Astrocyte (in vitro differentiated cells and primary cell): ENCODE measurements around the gene SPTAN1. TPM values are rescaled to one million over a fixed set of nuclear protein-coding genes. Genes with fewer than 3 reads are reported as not detected.

Experiments used
- DNase-seq: peaks from one replicate; pipeline ENCODE4 v3.0.0-alpha.2; 2010; ENCODE audit warnings: low read depth
- FAIRE-seq: peaks from 2 replicates; lab custom pipeline; 2011; peaks lifted over from hg19 to GRCh38; lab: Jason Lieb, UNC
- H2AFZ ChIP-seq: 2 replicates; pipeline ENCODE4 v1.6.0; 2012; ENCODE audit warnings: low read depth, low read length, inconsistent platforms
- H3K27ac ChIP-seq: 2 replicates; pipeline ENCODE4 v1.5.1; 2011; ENCODE audit warnings: low read depth, low read length, inconsistent platforms
- H3K27me3 ChIP-seq: 2 replicates; pipeline ENCODE4 v1.6.0; 2011; ENCODE audit warnings: low read length, inconsistent platforms; ENCODE audit not compliant: insufficient read depth
- H3K36me3 ChIP-seq: 2 replicates; pipeline ENCODE4 v1.5.1; 2011; ENCODE audit warnings: low read length, inconsistent platforms; ENCODE audit not compliant: insufficient read depth
- H3K4me1 ChIP-seq: 2 replicates; pipeline ENCODE4 v1.5.1; 2011; ENCODE audit warnings: low read length, inconsistent platforms; ENCODE audit not compliant: insufficient read depth
- H3K4me2 ChIP-seq: 2 replicates; pipeline ENCODE4 v1.6.0; 2012; ENCODE audit warnings: low read length, inconsistent platforms
- H3K4me3 ChIP-seq: 2 replicates; pipeline ENCODE4 v1.5.1; 2011; ENCODE audit warnings: low read depth, mild to moderate bottlenecking, low read length, inconsistent platforms; ENCODE audit not compliant: insufficient read depth
- H3K79me2 ChIP-seq: 2 replicates; pipeline ENCODE4 v1.6.0; 2012; ENCODE audit warnings: mild to moderate bottlenecking, low read length, inconsistent platforms; ENCODE audit not compliant: insufficient read depth
- H3K9ac ChIP-seq: 2 replicates; pipeline ENCODE4 v1.6.0; 2012; ENCODE audit warnings: mild to moderate bottlenecking, low read length, inconsistent platforms
- H3K9me3 ChIP-seq: 2 replicates; pipeline ENCODE4 v1.5.1; 2012; ENCODE audit warnings: low read depth, mild to moderate bottlenecking, low read length, inconsistent platforms; ENCODE audit not compliant: insufficient read depth
- H4K20me1 ChIP-seq: 2 replicates; pipeline ENCODE4 v1.6.0; 2012; ENCODE audit warnings: low read length, inconsistent platforms; ENCODE audit not compliant: insufficient read depth
- H3K27ac Mint-ChIP-seq: one replicate; pipeline ENCODE4 v1.8.0; 2021; ENCODE audit warnings: mild to moderate bottlenecking, mixed read lengths; ENCODE audit not compliant: unreplicated experiment
- H3K27me3 Mint-ChIP-seq: one replicate; pipeline ENCODE4 v1.8.0; 2021; ENCODE audit warnings: low read depth, mixed read lengths; ENCODE audit not compliant: unreplicated experiment
- H3K36me3 Mint-ChIP-seq: one replicate; pipeline ENCODE4 v1.8.0; 2021; ENCODE audit warnings: low read depth, mixed read lengths; ENCODE audit not compliant: unreplicated experiment
- H3K4me1 Mint-ChIP-seq: one replicate; pipeline ENCODE4 v1.8.0; 2021; ENCODE audit warnings: low read depth, mixed read lengths; ENCODE audit not compliant: unreplicated experiment
- H3K4me3 Mint-ChIP-seq: one replicate; pipeline ENCODE4 v1.8.0; 2021; ENCODE audit warnings: mild to moderate bottlenecking, moderate library complexity, mixed read lengths; ENCODE audit not compliant: unreplicated experiment
- H3K9me3 Mint-ChIP-seq: one replicate; pipeline ENCODE4 v1.8.0; 2021; ENCODE audit warnings: mild to moderate bottlenecking, mixed read lengths; ENCODE audit not compliant: unreplicated experiment
- CTCF ChIP-seq: IDR thresholded peaks from 2 replicates; pipeline ENCODE4 v1.5.1; 2011; ENCODE audit warnings: low read depth, mild to moderate bottlenecking, inconsistent platforms, low read length, moderate library complexity; ENCODE audit not compliant: insufficient read depth
- EZH2 ChIP-seq: IDR thresholded peaks from 2 replicates; pipeline ENCODE4 v1.6.1; 2012; ENCODE audit warnings: mild to moderate bottlenecking, low read length, inconsistent platforms; ENCODE audit not compliant: insufficient read depth
- total RNA-seq: library from RNA; stranded (reverse); gene quantifications from 2 replicates; pipeline ENCODE4 v1.2.1, GENCODE V29; 2021

Gene SPTAN1
- total RNA-seq, 1 donor from 2014 or later = 604 TPM

- no peak overlapping the region for H3K4me2 ChIP-seq
- H3K4me3 Mint-ChIP-seq = no peak overlapping the region
- H3K4me1 ChIP-seq = no peaks in the 10 kb centered on the region
- no peaks in the 10 kb centered on the region for H3K9me3 ChIP-seq
- no peaks in the 10 kb centered on the region for H3K4me1 Mint-ChIP-seq
- H3K27ac Mint-ChIP-seq = no peak overlapping the region
- FAIRE-seq (no peak), DNase-seq (no peak)
- H3K79me2 ChIP-seq = no peaks in the 10 kb centered on the region
- H4K20me1 ChIP-seq = no peaks in the 10 kb centered on the region
- H3K27me3 ChIP-seq = no peaks in the 10 kb centered on the region
- TF ChIP-seq EZH2 (no peak), CTCF (no peak)
- H3K27me3 Mint-ChIP-seq = no peaks in the 10 kb centered on the region
- no peaks in the 10 kb centered on the region for H3K9me3 Mint-ChIP-seq
- H2AFZ ChIP-seq = no peak overlapping the region
- H3K9ac ChIP-seq = no peak overlapping the region
- no peak overlapping the region for H3K4me3 ChIP-seq
- no peak overlapping the region for H3K27ac ChIP-seq
- peaks cover 17% of the 10 kb centered on the region for H3K36me3 Mint-ChIP-seq
- H3K36me3 ChIP-seq = peaks cover 9% of the 10 kb centered on the region
Observed at GRCh38 chr9:128512820-128513219, 39.6 kb upstream of the SPTAN1 start.

- no peak overlapping the region for H3K4me3 Mint-ChIP-seq
- no peak overlapping the region for H3K4me3 ChIP-seq
- no peaks in the 10 kb centered on the region for H4K20me1 ChIP-seq
- DNase-seq (no peak), FAIRE-seq (no peak)
- peaks cover 10% of the 10 kb centered on the region for H3K36me3 ChIP-seq
- peaks cover 11% of the 10 kb centered on the region for H3K4me1 ChIP-seq
- no peak overlapping the region for H2AFZ ChIP-seq
- no peak overlapping the region for H3K4me2 ChIP-seq
- no peak for TF ChIP-seq CTCF
- H3K9ac ChIP-seq = no peak overlapping the region
- peaks cover 11% of the 10 kb centered on the region for H3K4me1 Mint-ChIP-seq
- H3K27me3 Mint-ChIP-seq = no peaks in the 10 kb centered on the region
- no peaks in the 10 kb centered on the region for H3K79me2 ChIP-seq
- H3K9me3 ChIP-seq = no peaks in the 10 kb centered on the region
- no peaks in the 10 kb centered on the region for H3K27me3 ChIP-seq
- no peaks in the 10 kb centered on the region for H3K9me3 Mint-ChIP-seq
- H3K27ac ChIP-seq = no peak overlapping the region
- H3K36me3 Mint-ChIP-seq = peaks cover 24% of the 10 kb centered on the region
- no peak overlapping the region for H3K27ac Mint-ChIP-seq
Observed at GRCh38 chr9:128521956-128522355, 30.4 kb upstream of the SPTAN1 start.

- Histone ChIP-seq H2AFZ (no peak overlapping the region), H4K20me1 (no peaks in the 10 kb centered on the region), H3K79me2 (no peaks in the 10 kb centered on the region), H3K4me3 (no peak overlapping the region), H3K27ac (no peak overlapping the region), H3K36me3 (peaks cover 17% of the 10 kb centered on the region), H3K4me1 (peaks cover 11% of the 10 kb centered on the region), H3K4me2 (peak overlapping the region; percentile 40), H3K9me3 (no peaks in the 10 kb centered on the region), H3K9ac (peak overlapping the region; percentile 21), H3K27me3 (no peaks in the 10 kb centered on the region)
- DNase-seq = peak; percentile 29
- H3K27ac Mint-ChIP-seq = no peak overlapping the region
- no peaks in the 10 kb centered on the region for H3K27me3 Mint-ChIP-seq
- TF ChIP-seq CTCF (no peak), EZH2 (no peak)
- peaks cover 18% of the 10 kb centered on the region for H3K36me3 Mint-ChIP-seq
- no peak overlapping the region for H3K4me3 Mint-ChIP-seq
- H3K9me3 Mint-ChIP-seq = no peaks in the 10 kb centered on the region
- H3K4me1 Mint-ChIP-seq = peaks cover 12% of the 10 kb centered on the region
- FAIRE-seq = no peak
Observed at GRCh38 chr9:128523199-128523925, 29.0 kb upstream of the SPTAN1 start.
